ENCODE results near the gene SIGLEC12. TPM values are rescaled to one million over a fixed set of nuclear protein-coding genes. Genes with fewer than 3 reads are reported as not detected.

The SIGLEC12 gene
- 0.22 TPM for polyA plus RNA-seq (ENCODE audit: insufficient read length)

GRCh38 chr19:51501594-51502263 is at the start of gene SIGLEC12:
Gene SIGLEC12 (minus strand): TSS chr19:51501800. CDS start chr19:51501733, 67 bp downstream.
- DNase-seq, result no peak

GRCh38 chr19:51550848-51551672 is 49.5 kb upstream of the SIGLEC12 start:
- no peak for DNase-seq

- no peak for DNase-seq
These were observed 48.1 kb upstream of the SIGLEC12 start for GRCh38 chr19:51549533-51550324.

- DNase-seq, result no peak
These were observed 47.3 kb upstream of the SIGLEC12 start for GRCh38 chr19:51548891-51549305.

GRCh38 chr19:51548213-51548651 is 46.6 kb upstream of the SIGLEC12 start:
- DNase-seq, result no peak

- DNase-seq, result no peak
These were observed 46.0 kb upstream of the SIGLEC12 start for GRCh38 chr19:51547397-51548212.

GRCh38 chr19:51546650-51547396 is 45.2 kb upstream of the SIGLEC12 start:
- no peak for DNase-seq

GRCh38 chr19:51546107-51546649 is 44.6 kb upstream of the SIGLEC12 start:
- no peak for DNase-seq

- DNase-seq, result no peak
These were observed 42.4 kb upstream of the SIGLEC12 start for GRCh38 chr19:51544038-51544437.

GRCh38 chr19:51542699-51543098 is 41.1 kb upstream of the SIGLEC12 start:
- no peak for DNase-seq

- no peak for DNase-seq
These were observed 40.1 kb upstream of the SIGLEC12 start for GRCh38 chr19:51541458-51542357.

GRCh38 chr19:51539821-51540366 is 38.3 kb upstream of the SIGLEC12 start:
- DNase-seq, result no peak

- DNase-seq, result no peak
These were observed 33.9 kb upstream of the SIGLEC12 start for GRCh38 chr19:51535535-51535934.

GRCh38 chr19:51531349-51532315 is 30.0 kb upstream of the SIGLEC12 start, which contains the start of gene SIGLEC6:
Gene SIGLEC6 (minus strand): TSS chr19:51531670. CDS start chr19:51531648, 22 bp downstream.
- DNase-seq, result peak; percentile 30

GRCh38 chr19:51530616-51531015 is 29.0 kb upstream of the SIGLEC12 start:
- no peak for DNase-seq

- no peak for DNase-seq
These were observed 27.7 kb upstream of the SIGLEC12 start for GRCh38 chr19:51529301-51529700.

GRCh38 chr19:51525651-51526050 is 24.1 kb upstream of the SIGLEC12 start:
- DNase-seq, result no peak

- no peak for DNase-seq
These were observed 23.2 kb upstream of the SIGLEC12 start for GRCh38 chr19:51524666-51525264.

All from hindlimb muscle (tissue), 1 donor.